HUES6 (cell line): Measurements from ENCODE around the gene KLK13.

Experiments used
- H3K27ac ChIP-seq: 2 replicates; pipeline ENCODE4 v1.7.0; 2013; ENCODE audit warnings: low read depth, mild to moderate bottlenecking, low read length, inconsistent platforms
- H3K27me3 ChIP-seq: 2 replicates; pipeline ENCODE4 v1.6.1; 2013; ENCODE audit warnings: low read length; ENCODE audit not compliant: control insufficient read depth, insufficient read depth
- H3K36me3 ChIP-seq: 2 replicates; pipeline ENCODE4 v1.6.1; 2013; ENCODE audit warnings: low read length; ENCODE audit not compliant: control insufficient read depth, insufficient read depth
- H3K4me1 ChIP-seq: 2 replicates; pipeline ENCODE4 v1.6.1; 2013; ENCODE audit warnings: low read length; ENCODE audit not compliant: control insufficient read depth, insufficient read depth
- H3K4me3 ChIP-seq: 2 replicates; pipeline ENCODE4 v1.5.1; 2013; ENCODE audit warnings: low read depth, low read length
- H3K9ac ChIP-seq: one replicate; pipeline ENCODE4 v1.6.1; 2013; ENCODE audit warnings: mild to moderate bottlenecking, low read length
- H3K9me3 ChIP-seq: 2 replicates; pipeline ENCODE4 v1.6.1; 2013; ENCODE audit warnings: low read depth, low read length; ENCODE audit not compliant: control insufficient read depth, insufficient read depth

The KLK13 gene

DNA sequence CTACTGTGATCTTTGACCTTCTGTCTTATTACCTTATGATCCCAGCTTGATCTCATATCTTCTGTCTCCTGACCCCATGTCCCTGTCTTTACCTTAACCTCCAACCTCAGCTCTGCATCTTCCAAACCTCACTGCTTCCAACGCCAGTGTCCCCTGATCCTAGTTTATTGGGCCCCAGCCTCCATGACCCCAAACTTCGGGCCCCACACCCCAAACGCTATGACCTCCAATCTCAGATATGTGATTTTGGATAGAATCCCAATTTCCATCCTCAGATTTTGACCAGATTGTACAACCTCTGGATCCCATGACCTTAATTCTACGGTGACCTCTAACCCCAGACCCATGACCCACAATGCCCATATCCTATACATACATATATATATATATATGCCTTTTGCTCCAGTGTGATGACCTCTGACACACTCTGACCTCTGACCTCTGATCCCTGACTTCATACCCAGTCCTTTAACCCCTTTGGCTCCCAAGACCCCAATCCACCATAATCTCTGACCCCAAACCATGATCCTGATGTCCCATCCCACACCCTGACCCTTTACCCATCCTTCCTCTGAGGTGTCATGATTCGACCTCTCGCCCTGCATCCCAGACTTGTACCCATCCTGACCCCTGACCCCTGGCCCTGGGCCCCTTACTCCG, 33.5 kb downstream of the KLK13 start:
- H3K4me1 ChIP-seq = peaks cover 11% of the 10 kb centered on the region; the same call in 1 of the 2 replicates
- no peak overlapping the region for H3K27ac ChIP-seq
- H3K9me3 ChIP-seq = no peaks in the 10 kb centered on the region
- H3K9ac ChIP-seq = no peak overlapping the region
- H3K4me3 ChIP-seq = no peak overlapping the region
- H3K36me3 ChIP-seq = no peaks in the 10 kb centered on the region
- H3K27me3 ChIP-seq = no peaks in the 10 kb centered on the region

DNA sequence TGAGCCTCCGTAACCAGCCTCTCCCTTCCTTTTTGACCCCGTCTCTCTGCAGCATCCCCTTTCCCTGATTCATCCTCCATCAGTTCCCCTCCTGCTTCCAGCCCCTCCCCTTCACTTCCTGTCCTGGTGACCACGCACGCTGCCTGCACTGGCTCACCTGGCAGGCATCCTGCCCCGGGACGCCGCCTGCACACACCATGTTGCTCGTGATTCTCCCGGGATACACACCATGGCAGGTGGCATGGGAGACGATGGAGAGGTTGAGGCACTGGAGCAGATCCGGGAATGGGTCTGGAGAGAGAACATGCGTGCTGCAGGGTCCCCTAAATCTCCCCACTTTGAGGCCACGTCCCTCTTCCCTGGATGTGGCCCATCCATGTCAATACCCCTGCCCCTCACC, 34.3 kb downstream of the KLK13 start:
- H3K27me3 ChIP-seq = no peaks in the 10 kb centered on the region
- H3K9ac ChIP-seq = no peak overlapping the region
- peaks cover 19% of the 10 kb centered on the region for H3K4me1 ChIP-seq
- H3K36me3 ChIP-seq = no peaks in the 10 kb centered on the region
- H3K4me3 ChIP-seq = no peak overlapping the region
- H3K27ac ChIP-seq = no peak overlapping the region
- H3K9me3 ChIP-seq = no peaks in the 10 kb centered on the region

DNA sequence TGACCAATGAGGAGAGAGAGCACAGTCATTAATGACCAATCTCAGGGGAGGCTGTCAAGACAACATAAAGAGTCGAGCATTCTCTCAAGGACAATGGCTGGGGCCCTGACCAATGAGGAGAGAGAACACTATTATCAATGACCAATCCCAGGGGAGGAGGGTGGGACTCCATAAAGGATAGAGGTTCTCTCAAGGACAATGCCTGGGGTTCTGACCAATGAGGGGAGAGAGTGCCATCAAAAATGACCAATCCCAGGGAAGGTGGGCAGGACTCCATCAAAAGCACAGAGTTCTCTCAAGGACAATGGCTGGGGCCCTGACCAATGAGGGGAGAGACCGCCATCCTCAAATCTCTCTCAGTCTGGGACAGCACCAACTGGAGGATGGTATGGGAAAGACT, 35.2 kb downstream of the KLK13 start:
- Histone ChIP-seq H3K9me3 (no peaks in the 10 kb centered on the region), H3K4me3 (no peak overlapping the region), H3K4me1 (peaks cover 28% of the 10 kb centered on the region), H3K27me3 (peaks cover 2% of the 10 kb centered on the region; the same call in 1 of the 2 replicates), H3K36me3 (no peaks in the 10 kb centered on the region), H3K9ac (no peak overlapping the region), H3K27ac (no peak overlapping the region)

DNA sequence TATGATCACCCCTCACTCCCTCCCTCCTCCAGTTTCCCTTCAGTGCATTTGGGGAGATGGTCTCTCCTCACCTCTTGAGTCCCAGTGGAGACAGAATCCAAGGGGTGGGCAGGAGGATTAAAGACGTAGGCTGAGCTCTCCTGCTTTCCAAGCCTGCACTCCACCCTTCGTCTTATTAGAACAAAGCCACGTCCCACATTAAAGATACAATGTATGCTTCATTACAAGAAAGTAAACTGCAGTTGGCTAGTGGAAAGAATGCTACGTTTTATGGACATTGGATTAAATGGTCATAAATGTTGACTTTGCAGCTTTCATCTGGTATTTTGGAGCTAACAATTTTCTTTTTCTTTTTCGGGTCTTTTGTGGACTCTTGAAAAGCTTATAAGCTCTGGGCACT, 37.0 kb downstream of the KLK13 start:
- H3K9ac ChIP-seq = no peak overlapping the region
- peaks cover 7% of the 10 kb centered on the region; the same call in 1 of the 2 replicates for H3K27me3 ChIP-seq
- H3K9me3 ChIP-seq = no peaks in the 10 kb centered on the region
- H3K27ac ChIP-seq = no peak overlapping the region
- no peak overlapping the region for H3K4me3 ChIP-seq
- H3K36me3 ChIP-seq = no peaks in the 10 kb centered on the region
- H3K4me1 ChIP-seq = peaks cover 30% of the 10 kb centered on the region

DNA sequence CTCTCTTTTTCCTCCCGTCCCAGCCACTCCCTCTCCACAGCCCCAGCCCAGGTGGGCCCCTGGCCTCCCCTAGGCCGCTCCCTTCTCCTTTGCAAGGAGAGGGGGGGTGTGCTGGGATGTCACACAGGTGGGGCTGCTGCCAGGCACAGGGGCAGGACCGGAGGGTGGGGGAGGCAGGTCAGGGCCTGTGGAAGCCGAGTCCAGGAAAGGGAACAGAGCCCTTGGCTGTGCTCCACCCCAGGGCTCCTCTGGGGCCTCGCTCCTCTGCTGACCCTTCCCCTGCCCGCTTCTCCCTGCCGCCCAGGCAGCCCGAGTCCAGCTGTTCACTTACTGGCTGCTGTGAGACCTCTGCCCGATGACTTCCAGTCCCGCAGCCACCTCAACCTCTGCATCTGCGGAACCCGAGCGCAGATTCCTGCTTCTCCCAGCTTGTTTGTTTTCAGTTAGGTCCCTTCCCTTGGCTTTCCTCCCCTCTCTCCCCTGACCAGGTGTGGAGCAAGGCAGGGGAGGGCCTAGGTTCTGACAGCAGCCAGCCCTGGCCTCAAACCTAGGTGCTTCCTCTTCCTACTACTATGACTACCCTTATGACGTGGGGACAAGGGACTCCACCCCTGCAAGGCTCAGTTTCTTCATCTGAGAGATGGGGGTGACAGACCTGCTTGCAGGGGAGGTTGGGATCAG, 37.6 kb downstream of the KLK13 start:
- no peak overlapping the region for H3K27ac ChIP-seq
- H3K36me3 ChIP-seq = no peaks in the 10 kb centered on the region
- H3K4me1 ChIP-seq = peaks cover 30% of the 10 kb centered on the region
- no peak overlapping the region for H3K9ac ChIP-seq
- no peak overlapping the region for H3K4me3 ChIP-seq
- H3K9me3 ChIP-seq = no peaks in the 10 kb centered on the region
- H3K27me3 ChIP-seq = peaks cover 7% of the 10 kb centered on the region; the same call in 1 of the 2 replicates

DNA sequence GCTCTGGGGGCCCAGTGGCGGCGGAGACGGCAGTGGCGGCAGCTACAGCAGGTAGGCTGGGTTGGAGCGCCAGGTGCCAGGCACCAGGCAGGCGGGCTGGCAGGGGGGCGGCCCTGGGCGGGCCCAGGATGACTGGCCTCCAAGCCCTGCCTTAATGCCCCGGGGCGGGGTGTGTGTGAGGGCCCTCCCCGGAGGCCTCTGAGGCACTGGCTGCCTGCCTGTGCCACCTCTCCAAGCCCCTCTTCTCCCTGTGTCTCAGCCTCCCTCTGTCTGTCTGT, 38.4 kb downstream of the KLK13 start, which contains the start of gene KLK11:
Gene KLK11, minus strand, starts transcription at position 63 of the 278 bp plus-strand sequence. CDS start 985 bp downstream, outside the sequence.
- no peaks in the 10 kb centered on the region for H3K36me3 ChIP-seq
- peaks cover 30% of the 10 kb centered on the region for H3K4me1 ChIP-seq
- no peak within 1 kb of the TSS for H3K27ac ChIP-seq
- peaks cover 7% of the 10 kb centered on the region; the same call in 1 of the 2 replicates for H3K27me3 ChIP-seq
- no peaks in the 10 kb centered on the region for H3K9me3 ChIP-seq
- no peak within 1 kb of the TSS for H3K9ac ChIP-seq
- no peak within 1 kb of the TSS for H3K4me3 ChIP-seq

DNA sequence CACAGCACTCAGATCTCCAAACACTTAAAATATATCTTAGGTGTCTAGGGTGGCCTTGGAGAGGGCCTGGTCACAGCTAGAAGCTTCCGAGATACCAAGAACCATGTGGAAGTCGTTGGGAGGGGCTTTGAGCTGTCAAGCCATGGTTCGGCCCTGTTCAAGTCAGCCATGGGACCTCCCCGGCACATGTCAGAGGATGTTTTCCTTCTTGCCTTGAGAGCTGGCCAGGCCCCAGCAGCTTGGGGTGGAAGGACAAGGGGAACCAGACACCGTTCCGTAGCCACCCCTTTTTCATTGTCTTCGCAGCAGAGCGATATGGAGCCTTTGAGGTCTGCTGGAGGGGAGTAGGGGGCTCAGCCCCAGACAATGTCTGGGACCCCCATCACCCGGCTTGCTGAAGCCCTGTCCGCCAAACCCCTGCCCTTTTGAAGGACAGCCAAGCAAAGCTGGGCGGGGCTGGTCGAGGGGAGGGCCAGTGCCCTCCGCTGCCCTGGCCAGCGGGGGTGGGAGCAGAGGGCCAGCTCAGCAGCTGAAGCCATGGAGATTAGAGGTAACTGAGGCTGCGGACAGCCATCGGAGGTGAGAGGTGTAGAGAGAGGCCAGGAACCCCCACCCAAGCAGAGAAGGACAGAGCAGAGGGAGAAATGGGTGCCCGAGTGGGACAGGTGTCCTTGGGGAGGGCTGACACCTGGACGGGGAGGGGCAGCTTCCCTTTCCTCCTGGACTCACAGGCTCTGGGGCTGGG, 38.9 kb downstream of the KLK13 start:
- Histone ChIP-seq H3K27ac (no peak overlapping the region), H3K9me3 (no peaks in the 10 kb centered on the region), H3K4me3 (no peak overlapping the region), H3K9ac (no peak overlapping the region), H3K36me3 (no peaks in the 10 kb centered on the region), H3K27me3 (peaks cover 7% of the 10 kb centered on the region; the same call in 1 of the 2 replicates), H3K4me1 (peaks cover 34% of the 10 kb centered on the region)

DNA sequence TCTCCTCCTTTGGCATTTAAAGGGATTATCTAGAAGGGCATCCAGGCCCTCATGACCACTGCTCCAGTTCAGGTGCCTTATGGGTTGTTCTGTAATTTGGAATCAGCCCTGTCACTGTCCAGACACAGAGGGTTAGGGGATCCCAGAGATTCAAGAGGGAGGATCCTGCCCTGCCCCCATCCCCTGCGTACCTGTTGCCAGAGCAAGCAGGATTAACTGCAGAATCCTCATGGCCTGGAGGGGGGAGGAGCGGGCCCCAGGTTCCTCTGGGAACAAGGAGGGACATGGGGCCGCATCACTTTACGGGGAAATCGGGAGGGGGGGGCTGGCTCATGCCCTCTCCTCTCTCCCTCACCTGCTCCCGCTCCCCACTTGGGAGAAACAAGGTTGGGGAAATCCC, 39.5 kb downstream of the KLK13 start:
- H3K9me3 ChIP-seq = no peaks in the 10 kb centered on the region
- no peak overlapping the region for H3K4me3 ChIP-seq
- H3K4me1 ChIP-seq = peaks cover 30% of the 10 kb centered on the region
- H3K36me3 ChIP-seq = no peaks in the 10 kb centered on the region
- H3K9ac ChIP-seq = no peak overlapping the region
- peaks cover 7% of the 10 kb centered on the region for H3K27me3 ChIP-seq
- H3K27ac ChIP-seq = no peak overlapping the region

DNA sequence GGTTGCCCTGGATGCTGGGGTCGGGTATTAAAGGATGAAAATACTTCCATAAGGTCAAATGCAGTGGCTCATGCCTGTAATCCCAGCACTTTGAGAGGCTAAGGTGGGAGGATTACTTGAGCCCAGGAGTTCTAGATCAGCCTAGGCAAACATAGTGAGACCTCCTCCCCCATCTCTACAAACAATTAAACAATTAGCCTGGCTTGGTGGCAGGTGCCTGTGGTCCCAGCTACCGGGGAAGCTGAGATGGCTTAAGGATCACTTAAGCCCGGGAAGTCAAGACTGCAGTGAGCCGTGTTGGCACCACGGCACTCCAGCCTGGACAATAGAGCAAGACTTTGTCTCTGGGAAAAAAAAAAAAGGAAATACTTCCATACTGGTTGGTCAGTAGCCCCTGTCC, 40.0 kb downstream of the KLK13 start:
- H3K27me3 ChIP-seq = peaks cover 12% of the 10 kb centered on the region
- no peaks in the 10 kb centered on the region for H3K36me3 ChIP-seq
- H3K4me3 ChIP-seq = no peak overlapping the region
- no peak overlapping the region for H3K27ac ChIP-seq
- no peaks in the 10 kb centered on the region for H3K9me3 ChIP-seq
- no peak overlapping the region for H3K9ac ChIP-seq
- peaks cover 33% of the 10 kb centered on the region for H3K4me1 ChIP-seq

DNA sequence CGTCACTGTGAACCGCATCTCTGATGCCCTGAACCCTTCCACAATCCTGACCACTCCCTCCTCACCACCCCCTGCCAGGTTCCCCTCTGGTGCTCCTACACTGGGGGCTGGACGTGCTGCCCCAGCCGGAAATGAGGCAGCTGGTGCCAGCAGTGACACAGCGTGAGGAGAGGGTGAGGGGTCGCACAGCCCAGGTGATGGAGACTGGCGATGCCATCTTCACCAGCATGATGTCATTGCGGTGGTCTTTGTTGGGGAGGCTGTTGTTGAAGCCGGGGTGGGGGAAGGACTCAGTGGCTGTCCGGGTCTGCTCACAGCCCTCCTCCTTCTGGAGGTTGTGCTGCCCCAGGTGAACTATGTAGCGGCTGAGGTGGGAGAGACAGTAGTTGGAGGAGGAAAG, 40.9 kb downstream of the KLK13 start:
- Histone ChIP-seq H3K36me3 (no peaks in the 10 kb centered on the region), H3K9ac (no peak overlapping the region), H3K9me3 (no peaks in the 10 kb centered on the region), H3K27me3 (peaks cover 21% of the 10 kb centered on the region), H3K4me1 (peaks cover 36% of the 10 kb centered on the region), H3K4me3 (no peak overlapping the region), H3K27ac (no peak overlapping the region)

DNA sequence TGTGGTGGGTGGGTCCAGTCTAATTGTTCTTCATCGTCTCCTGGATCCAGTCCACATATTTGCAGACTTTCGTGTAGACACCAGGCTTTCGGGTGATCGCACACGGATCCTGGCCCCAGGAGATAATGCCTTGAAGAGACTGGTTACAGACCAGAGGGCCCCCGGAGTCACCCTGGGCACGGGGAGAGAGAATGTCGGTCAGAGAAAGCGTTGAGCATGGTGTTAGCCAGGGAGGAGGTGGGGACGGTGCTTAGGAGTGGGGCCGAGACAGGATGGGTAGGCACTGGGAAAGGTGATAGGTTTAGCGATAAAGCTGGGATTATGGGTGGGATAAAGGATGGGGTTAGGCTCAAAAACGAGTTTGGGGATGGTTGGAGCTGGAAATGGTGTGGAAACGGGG, 42.4 kb downstream of the KLK13 start:
- no peaks in the 10 kb centered on the region for H3K36me3 ChIP-seq
- H3K4me3 ChIP-seq = no peak overlapping the region
- H3K27ac ChIP-seq = no peak overlapping the region
- peaks cover 35% of the 10 kb centered on the region for H3K27me3 ChIP-seq
- no peak overlapping the region for H3K9ac ChIP-seq
- H3K9me3 ChIP-seq = no peaks in the 10 kb centered on the region
- H3K4me1 ChIP-seq = peaks cover 36% of the 10 kb centered on the region
